Neural progenitor cell (in vitro differentiated cells): ENCODE results near the gene EIF4G3. TPM values are rescaled to one million over a fixed set of nuclear protein-coding genes. Genes with fewer than 3 reads are reported as not detected.

Experiments
- DNase-seq: peaks from one replicate; pipeline ENCODE4 v3.0.0-alpha.2; 2016; ENCODE audit warnings: low spot score
- H2AFZ ChIP-seq: fragments of 200-600 bp; sonication (generic); replicated peaks from 2 replicates; pipeline ENCODE4 v1.6.1; 2016; ENCODE audit warnings: antibody characterized with exemption
- H3F3A ChIP-seq: fragments of 200-600 bp; sonication (generic); 2 replicates; pipeline ENCODE4 v1.6.1; 2016; ENCODE audit warnings: antibody characterized with exemption, low read depth
- H3K27ac ChIP-seq: fragments of 200-600 bp; sonication (generic); 2 replicates; pipeline ENCODE4 v1.5.1; 2016; ENCODE audit warnings: mild to moderate bottlenecking
- H3K27me3 ChIP-seq: fragments of 200-600 bp; sonication (generic); 2 replicates; pipeline ENCODE4 v1.6.1; 2016; ENCODE audit warnings: mild to moderate bottlenecking, moderate library complexity
- H3K36me3 ChIP-seq: fragments of 200-600 bp; sonication (generic); 2 replicates; pipeline ENCODE4 v1.5.1; 2016
- H3K4me1 ChIP-seq: fragments of 200-600 bp; sonication (generic); 2 replicates; pipeline ENCODE4 v1.6.1; 2016; ENCODE audit warnings: mixed run types
- H3K4me2 ChIP-seq: fragments of 200-600 bp; sonication (generic); 2 replicates; pipeline ENCODE4 v1.6.1; 2016
- H3K4me3 ChIP-seq: fragments of 200-600 bp; sonication (generic); 2 replicates; pipeline ENCODE4 v1.5.1; 2016
- H3K79me2 ChIP-seq: fragments of 200-600 bp; sonication (generic); 2 replicates; pipeline ENCODE4 v1.6.1; 2016; ENCODE audit warnings: low read depth
- H3K9ac ChIP-seq: fragments of 200-600 bp; sonication (generic); 2 replicates; pipeline ENCODE4 v1.6.1; 2016
- H3K9me3 ChIP-seq: fragments of 200-600 bp; sonication (generic); 2 replicates; pipeline ENCODE4 v1.5.1; 2016; ENCODE audit warnings: low read depth
- H4K20me1 ChIP-seq: fragments of 200-600 bp; sonication (generic); 2 replicates; pipeline ENCODE4 v1.6.1; 2016; ENCODE audit warnings: low read depth
- H3K27ac Mint-ChIP-seq: 3 replicates; pipeline ENCODE4 v1.8.0; 2021; ENCODE audit warnings: mixed read lengths
- H3K27me3 Mint-ChIP-seq: 2 replicates; pipeline ENCODE4 v1.8.0; 2022; ENCODE audit warnings: low read depth, mild to moderate bottlenecking, inconsistent platforms, moderate library complexity, mixed read lengths; ENCODE audit not compliant: insufficient read depth
- H3K36me3 Mint-ChIP-seq: 3 replicates; pipeline ENCODE4 v1.8.0; 2021; ENCODE audit warnings: mixed read lengths
- H3K4me1 Mint-ChIP-seq: 3 replicates; pipeline ENCODE4 v1.8.0; 2021; ENCODE audit warnings: mixed read lengths
- H3K4me3 Mint-ChIP-seq: 3 replicates; pipeline ENCODE4 v1.8.0; 2021; ENCODE audit warnings: mild to moderate bottlenecking, moderate library complexity, mixed read lengths
- H3K9me3 Mint-ChIP-seq: 3 replicates; pipeline ENCODE4 v1.8.0; 2020; ENCODE audit warnings: mixed read lengths
- CTCF ChIP-seq: fragments of 200-600 bp; sonication (generic); IDR thresholded peaks from 2 replicates; pipeline ENCODE4 v1.5.1; 2017; ENCODE audit warnings: antibody characterized with exemption, mild to moderate bottlenecking
- EZH2 ChIP-seq: fragments of 200-600 bp; sonication (generic); IDR thresholded peaks from 2 replicates; pipeline ENCODE4 v1.6.1; 2017; ENCODE audit warnings: antibody characterized with exemption, mild to moderate bottlenecking, moderate library complexity
- EZH2phosphoT487 ChIP-seq: fragments of 200-600 bp; sonication (generic); IDR thresholded peaks from 2 replicates; pipeline ENCODE4 v1.6.1; 2017; ENCODE audit warnings: antibody characterized with exemption
- total RNA-seq: library from RNA; depleted of rRNA; stranded (reverse); fragments of >200 nt; gene quantifications from 2 replicates; pipeline ENCODE4 v1.2.3, GENCODE V29; 2015; ENCODE audit warnings: low replicate concordance

EIF4G3 gene
- total RNA-seq, 1 donor from 2014 or later = 73.4 TPM

- Histone ChIP-seq H3K79me2 (peaks cover 72% of the 10 kb centered on the region), H3K4me2 (no peak overlapping the region), H3K4me1 (peaks cover 15% of the 10 kb centered on the region), H3K27me3 (no peaks in the 10 kb centered on the region), H3K9ac (no peak overlapping the region), H3K9me3 (peaks cover 4% of the 10 kb centered on the region), H3K36me3 (peaks cover 7% of the 10 kb centered on the region), H3K4me3 (no peak overlapping the region), H3F3A (peaks cover 16% of the 10 kb centered on the region), H3K27ac (no peak overlapping the region), H2AFZ (no peak overlapping the region), H4K20me1 (peaks cover 2% of the 10 kb centered on the region)
- Mint-ChIP-seq H3K27me3 (no peaks in the 10 kb centered on the region), H3K4me3 (no peak overlapping the region), H3K36me3 (peaks cover 34% of the 10 kb centered on the region), H3K27ac (no peak overlapping the region), H3K9me3 (peaks cover 13% of the 10 kb centered on the region), H3K4me1 (no peaks in the 10 kb centered on the region)
- no peak for DNase-seq
- TF ChIP-seq CTCF (no peak), EZH2phosphoT487 (no peak), EZH2 (no peak)
Measured at GRCh38 chr1:21052034-21052433, 124.7 kb downstream of the EIF4G3 start.

- Histone ChIP-seq H2AFZ (no peak overlapping the region), H3K9ac (no peak overlapping the region), H3K4me2 (no peak overlapping the region), H3K4me3 (no peak overlapping the region), H3K4me1 (peaks cover 22% of the 10 kb centered on the region), H3K9me3 (peaks cover 4% of the 10 kb centered on the region), H3K27ac (no peak overlapping the region), H3K36me3 (peaks cover 7% of the 10 kb centered on the region), H3K79me2 (peaks cover 73% of the 10 kb centered on the region), H3K27me3 (no peaks in the 10 kb centered on the region), H3F3A (peaks cover 12% of the 10 kb centered on the region), H4K20me1 (peaks cover 9% of the 10 kb centered on the region)
- Mint-ChIP-seq H3K4me1 (no peaks in the 10 kb centered on the region), H3K4me3 (no peak overlapping the region), H3K27ac (no peak overlapping the region), H3K9me3 (peaks cover 13% of the 10 kb centered on the region), H3K27me3 (no peaks in the 10 kb centered on the region), H3K36me3 (peaks cover 34% of the 10 kb centered on the region)
- no peak for DNase-seq
- TF ChIP-seq EZH2phosphoT487 (no peak), EZH2 (no peak), CTCF (no peak)
Measured at GRCh38 chr1:21051177-21051825, 125.4 kb downstream of the EIF4G3 start.

- Histone ChIP-seq H3K4me2 (no peak overlapping the region), H3K27ac (no peak overlapping the region), H3K79me2 (peaks cover 74% of the 10 kb centered on the region), H3F3A (peaks cover 16% of the 10 kb centered on the region), H3K4me1 (peaks cover 31% of the 10 kb centered on the region), H3K36me3 (peaks cover 7% of the 10 kb centered on the region), H3K9ac (no peak overlapping the region), H3K9me3 (peaks cover 4% of the 10 kb centered on the region), H2AFZ (no peak overlapping the region), H4K20me1 (peaks cover 19% of the 10 kb centered on the region), H3K27me3 (no peaks in the 10 kb centered on the region), H3K4me3 (no peak overlapping the region)
- no peak for TF ChIP-seq EZH2
- TF ChIP-seq EZH2phosphoT487 = no peak
- TF ChIP-seq CTCF = no peak
- DNase-seq = no peak
- Mint-ChIP-seq H3K9me3 (peaks cover 11% of the 10 kb centered on the region), H3K27ac (no peak overlapping the region), H3K36me3 (peaks cover 32% of the 10 kb centered on the region), H3K4me3 (no peak overlapping the region), H3K27me3 (no peaks in the 10 kb centered on the region), H3K4me1 (no peaks in the 10 kb centered on the region)
Measured at GRCh38 chr1:21050031-21050430, 126.7 kb downstream of the EIF4G3 start.
